GM11168 (cell line): ENCODE results near the gene SAFB.
"Not testable (repeated sequence)": the region's sequence is repeated elsewhere in the genome, so short reads cannot be mapped to it uniquely, and the experiment has no call there.

Experiments
- in situ Hi-C: fragments of 300-500 bp; cut with MboI; formaldehyde crosslinking; loops from one replicate; pipeline ENCODE4 v1.12.0; 2022; ENCODE audit warnings: low sequenced_read_pairs; ENCODE audit not compliant: unreplicated experiment

Gene SAFB

DNA sequence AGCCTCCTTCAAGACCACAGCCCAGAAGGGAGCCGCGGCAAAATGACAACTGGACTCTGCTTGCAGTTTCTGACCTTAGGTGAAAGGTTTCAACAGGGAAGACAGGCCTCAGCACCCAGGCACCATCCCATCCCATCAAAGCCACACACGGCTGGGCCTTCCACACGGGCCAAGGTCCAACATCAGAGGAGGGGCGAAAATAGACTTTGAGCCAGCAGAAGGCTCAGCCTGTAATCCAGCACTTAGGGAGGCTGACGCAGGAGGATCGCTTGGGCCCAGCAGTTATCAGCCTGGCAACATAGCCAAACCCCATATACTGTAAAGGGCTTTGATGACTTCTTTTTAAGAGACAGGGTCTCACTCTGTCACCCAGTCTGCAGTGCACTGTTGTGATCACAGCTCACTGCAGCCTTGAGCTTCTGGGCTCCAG is 28.3 kb upstream of the SAFB start:
- in situ Hi-C loops, result no loop called here

DNA sequence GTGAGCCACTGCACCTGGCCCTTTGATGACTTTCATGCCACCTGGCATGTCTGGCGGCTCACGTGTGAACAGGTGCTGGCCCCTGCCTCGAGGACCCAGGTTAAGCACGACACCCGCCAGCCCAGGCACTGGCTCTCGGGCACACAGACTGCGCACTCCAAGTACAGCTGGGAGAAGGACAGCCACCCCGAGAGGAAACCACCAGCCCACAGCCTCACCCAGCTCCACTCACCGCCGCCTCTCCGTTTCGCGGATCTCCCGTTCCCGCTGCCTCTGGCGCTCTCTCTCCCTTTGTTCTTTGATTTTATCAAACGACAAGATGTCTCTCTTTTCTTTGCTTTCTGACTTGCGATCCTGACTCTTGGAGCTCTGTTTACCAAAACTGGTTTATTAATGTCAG is 27.8 kb upstream of the SAFB start:
- in situ Hi-C loops, result no loop called here

DNA sequence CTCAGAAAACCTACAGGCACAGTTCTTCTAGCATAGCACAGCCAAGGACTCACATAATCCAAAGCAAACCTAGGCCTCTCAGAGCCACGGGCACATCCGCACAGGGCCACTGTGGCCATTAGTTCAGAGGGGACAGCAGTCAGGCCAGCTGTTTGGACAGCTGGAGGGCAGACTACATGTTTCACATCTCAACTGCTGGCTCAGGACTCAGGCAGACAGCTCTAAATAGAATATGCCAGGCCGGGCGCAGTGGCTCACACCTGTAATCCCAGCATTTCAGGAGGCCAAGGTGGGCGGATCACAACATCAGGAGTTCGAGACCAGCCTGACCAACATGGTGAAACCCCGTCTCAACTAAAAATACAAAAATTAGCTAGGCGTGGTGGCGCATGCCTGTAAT is 27.1 kb upstream of the SAFB start:
- in situ Hi-C loops, result no loop called here

DNA sequence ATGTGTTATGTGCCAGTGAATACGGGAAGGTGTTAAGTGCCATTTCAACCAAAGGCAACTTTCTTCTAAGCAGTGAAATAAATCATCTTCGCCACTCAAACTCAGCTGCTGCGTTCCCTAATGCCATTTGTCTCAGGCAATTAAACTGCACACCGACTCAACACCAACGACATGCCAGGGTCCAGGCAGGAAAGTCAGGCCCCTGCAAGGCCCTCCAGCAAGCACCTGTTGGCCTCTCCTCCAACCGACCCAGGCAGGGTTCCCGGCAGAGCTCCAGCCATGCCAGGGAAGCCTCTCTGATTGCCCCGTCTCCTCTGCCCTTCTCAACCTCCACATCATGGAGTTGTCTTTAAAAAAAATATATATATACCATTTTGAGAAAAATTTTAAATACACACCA is 22.1 kb upstream of the SAFB start:
- in situ Hi-C loops, result no loop called here

DNA sequence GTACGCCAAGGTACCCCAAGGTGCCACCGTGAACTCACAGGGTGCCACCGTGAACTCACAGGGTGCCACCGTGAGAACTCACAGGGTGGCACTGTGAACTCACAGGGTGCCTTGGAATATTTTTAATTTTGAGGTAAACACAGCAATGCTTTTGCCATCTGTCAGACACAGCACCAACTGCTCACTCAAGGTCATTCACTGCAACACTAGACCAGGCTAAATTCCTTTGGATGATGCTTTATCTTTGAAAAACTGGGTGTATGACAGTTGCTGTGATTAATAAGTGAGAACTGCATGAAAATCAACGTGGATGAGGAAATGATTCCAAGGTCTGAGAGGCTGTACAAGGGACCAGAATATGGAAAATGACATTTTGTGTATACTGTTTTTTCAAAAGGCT is 19.3 kb upstream of the SAFB start:
- in situ Hi-C loops, result no loop called here

DNA sequence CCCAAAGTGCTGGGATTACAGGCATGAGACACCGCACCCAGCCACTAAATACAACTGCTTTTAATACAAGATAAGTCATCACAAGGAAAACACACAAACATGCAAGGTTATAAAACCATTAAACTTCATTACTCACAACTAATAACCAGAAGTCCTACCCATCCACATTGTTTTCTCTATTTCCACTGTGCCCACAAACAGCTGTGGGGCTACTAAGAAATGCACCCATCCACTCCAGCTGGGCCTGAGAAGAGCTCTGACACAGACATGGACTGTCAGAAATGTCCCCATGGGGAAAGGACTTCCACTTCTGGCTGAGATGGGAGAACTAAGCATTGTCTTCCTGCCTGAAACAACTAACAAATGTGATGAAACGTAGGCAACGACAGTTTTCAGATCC is 17.5 kb upstream of the SAFB start:
- in situ Hi-C loops, result no loop called here

DNA sequence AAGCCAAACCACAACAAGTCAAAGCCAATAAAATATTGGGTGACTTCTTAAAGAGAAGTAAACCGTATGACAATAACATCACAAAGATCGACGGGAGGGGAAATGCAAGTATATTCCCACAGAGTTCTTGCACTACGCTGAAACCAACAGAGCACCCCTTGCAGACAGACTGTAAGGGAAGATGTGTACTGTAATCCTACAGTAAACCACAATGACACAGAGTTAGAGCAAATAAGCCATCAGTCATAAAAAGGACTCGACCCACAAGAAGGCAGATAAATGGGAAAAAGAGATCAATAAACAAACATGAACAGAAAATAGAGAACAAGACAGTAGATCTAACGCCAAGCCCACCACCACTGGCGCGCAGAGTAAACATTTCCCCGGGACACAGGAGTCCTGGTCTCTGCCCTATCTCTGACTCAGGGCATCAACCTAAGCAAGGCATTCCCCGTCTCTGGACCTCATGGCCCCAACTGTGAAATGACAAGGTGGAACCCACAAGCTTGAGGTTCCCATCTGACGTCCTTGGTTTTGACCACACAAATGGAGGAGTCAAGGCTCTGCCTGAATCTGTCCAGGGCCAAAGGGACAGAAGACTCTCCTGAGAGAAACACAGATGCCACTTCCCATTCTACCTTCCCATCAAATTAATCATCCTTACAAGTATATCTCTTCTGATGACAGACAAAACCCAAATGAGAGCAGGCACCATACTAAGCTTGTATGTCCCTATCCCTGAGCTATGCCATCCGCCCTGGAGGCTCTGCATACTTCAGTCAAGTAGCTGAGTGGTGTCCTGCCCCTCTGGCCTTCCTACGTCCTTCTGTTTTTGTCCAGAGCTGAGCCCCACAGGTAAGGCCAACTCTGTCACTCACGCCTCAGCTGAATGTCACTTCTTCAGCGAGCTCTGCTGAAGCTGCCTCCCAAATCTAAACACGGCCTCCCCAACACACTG is 15.3 kb upstream of the SAFB start:
- in situ Hi-C loops, result no loop called here

DNA sequence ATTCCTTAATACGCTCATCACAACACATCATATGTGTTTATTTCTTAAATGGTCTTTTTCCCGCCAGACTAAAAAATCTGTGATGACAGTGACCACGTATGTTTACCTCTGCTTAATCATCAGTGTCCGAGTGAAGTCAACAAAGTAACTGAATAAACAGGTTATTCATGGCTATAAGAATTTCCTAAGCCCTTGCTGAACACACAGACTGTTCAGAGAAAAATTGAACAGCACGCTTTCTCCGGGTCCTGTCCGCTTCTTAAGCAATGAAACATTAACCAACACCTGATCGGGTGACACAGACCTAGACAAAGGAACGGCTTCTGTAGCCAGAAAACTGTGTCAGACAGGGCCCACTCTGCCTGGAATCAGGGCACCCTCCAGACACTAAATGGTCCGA is 14.6 kb upstream of the SAFB start:
- in situ Hi-C loops, result no loop called here

DNA sequence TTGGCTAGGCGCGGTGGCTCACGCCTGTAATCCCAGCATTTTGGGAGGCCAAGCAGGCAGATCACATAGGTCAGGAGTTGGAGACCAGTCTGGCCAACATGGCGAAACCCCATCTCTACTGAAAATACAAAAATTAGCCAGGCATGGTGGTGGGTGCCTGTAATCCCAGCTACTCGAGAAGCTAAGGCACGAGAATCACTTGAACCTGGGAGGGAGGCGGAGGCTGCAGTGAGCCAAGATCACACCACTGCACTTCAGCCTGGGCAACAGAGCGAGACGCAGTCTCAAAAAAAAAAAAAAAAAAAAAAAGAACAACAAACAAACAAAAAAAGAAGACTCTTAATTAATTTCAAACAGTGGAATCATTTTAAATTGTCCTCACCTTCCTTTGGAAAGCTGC is 14.1 kb upstream of the SAFB start:
- in situ Hi-C loops, result not testable (repeated sequence)

DNA sequence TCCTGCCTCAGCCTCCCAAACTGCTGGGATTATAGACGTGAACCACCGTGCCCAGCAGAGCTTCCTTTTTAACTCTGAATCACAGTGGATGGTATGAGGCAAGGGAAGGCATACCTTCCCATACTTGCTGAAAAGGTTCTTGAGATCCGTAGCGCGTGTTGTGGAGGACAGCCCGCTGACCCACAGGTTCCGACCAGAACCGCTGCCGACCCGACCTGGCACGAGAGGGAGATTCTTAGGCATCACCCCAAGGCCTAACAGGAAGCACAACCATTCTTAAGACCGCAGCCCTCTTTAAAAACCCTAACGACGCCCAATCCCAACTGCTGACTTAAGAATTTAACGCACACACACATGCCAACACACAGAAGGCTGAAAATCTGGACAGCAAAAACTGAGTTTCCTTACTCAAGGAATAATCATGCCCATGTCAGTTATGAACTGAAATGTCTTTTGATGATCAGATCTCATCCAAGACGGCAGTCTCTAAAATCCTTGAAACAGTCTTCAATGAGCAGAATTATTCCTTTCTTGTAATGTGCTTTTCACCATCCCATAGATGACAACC is 12.9 kb upstream of the SAFB start:
- in situ Hi-C loops, result no loop called here

DNA sequence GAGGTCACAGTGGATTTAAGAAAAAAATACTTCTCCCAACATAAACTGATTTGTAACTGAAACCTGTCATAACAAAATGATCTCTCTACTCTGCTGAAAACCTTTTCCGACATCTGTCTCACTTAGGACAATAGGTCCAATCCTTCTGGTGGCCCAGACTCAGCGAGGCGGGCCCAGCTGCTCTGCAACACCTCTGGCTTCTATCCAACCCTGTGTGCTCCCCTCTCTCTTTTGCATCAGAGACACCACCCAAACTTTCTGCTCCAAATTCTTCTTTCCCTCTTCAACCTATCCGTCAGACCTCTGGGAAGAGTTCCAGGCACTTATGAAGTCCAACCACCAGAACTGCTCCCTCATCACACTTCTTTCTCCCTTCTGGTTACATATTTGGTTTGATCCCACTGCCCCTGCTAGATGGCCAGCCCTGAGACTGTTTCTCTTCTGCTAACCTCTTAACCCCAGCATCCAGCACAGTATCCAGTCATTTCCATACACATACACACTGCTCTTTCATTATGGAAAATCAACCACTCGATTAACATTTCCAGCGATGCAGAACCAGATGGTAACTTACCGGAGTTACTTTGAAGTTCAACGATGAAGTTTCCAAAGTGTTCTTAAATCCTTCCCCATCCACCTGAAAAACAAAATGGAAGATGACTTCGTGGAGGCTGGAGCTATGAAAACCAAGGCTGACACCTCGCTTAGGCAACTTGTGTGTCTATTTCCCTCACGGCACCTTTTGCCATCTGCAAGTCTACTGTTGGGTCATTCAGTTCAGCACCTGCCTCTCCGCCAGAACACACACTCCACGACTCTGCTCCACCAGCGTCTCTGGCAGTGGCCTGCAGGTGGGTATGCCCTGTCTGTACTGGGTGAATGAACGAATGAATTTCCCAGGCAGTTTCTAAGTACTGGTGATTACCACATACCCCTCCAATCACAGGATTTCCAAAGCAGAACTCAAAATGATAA is 9.7 kb upstream of the SAFB start:
- in situ Hi-C loops, result no loop called here

DNA sequence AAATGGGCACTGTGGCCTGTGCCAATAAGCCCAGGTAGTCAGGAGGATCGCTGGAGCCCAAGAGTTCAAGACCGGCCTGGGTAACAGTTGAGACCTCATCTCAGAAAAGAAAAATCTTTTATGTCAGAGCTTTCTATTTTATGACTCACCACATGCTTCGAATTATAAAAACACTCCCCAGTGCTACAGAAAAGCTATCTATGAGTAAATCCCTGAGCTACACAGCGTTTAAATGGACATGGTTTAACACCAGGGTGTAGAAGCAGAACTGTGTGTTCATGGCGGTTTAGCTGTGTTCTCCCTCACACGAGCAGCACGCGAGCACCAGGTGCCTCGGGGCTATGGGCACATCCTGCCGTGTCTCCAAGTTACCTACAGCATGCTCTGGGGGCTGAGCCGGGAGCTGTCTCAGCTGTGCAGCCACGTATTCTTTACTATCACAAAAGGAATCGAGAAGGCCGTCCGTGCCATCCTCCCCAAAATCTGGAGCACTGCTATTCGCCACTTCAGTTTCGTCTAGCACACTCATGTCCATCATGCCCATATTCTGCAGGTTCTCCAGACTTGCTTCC is 7.0 kb upstream of the SAFB start:
- in situ Hi-C loops, result no loop called here

DNA sequence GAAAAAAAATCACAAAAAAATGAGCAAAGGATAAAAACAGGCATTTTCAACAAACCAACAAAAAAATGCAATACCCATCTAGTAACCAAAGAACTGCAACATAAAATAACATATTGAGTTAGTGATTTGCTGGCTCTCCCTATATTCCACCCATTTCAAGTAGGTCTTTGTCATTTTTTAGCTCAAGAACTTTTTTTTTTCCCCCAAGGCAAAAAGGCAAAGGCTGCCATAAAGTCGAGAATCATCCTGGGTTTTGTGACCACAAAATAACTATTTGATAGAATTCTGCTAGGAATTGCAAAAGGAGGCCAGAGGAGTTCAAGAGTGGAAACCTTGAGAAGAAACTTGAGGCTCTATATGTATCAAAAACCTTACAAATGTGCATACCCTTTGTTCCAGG is 5.8 kb upstream of the SAFB start:
- in situ Hi-C loops, result no loop called here

DNA sequence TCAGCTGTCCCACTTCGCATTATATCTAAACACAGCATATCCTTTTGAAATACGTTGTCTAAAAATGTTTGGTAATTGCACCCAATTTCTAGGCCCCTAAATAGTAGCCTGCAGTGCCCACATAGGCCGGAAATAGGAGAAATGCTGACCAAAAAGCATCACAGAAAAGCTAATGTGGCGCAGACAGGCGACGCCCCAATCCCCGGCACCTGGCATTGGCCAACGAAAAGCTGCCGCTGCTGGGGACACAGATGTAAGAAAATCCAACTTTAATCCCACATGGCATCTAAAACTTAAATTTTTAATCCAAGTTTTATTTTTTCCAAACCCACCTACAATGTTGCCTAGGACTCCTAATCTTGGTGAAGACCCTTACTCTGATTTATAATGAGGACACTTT is 4.3 kb upstream of the SAFB start:
- in situ Hi-C loops, result no loop called here

DNA sequence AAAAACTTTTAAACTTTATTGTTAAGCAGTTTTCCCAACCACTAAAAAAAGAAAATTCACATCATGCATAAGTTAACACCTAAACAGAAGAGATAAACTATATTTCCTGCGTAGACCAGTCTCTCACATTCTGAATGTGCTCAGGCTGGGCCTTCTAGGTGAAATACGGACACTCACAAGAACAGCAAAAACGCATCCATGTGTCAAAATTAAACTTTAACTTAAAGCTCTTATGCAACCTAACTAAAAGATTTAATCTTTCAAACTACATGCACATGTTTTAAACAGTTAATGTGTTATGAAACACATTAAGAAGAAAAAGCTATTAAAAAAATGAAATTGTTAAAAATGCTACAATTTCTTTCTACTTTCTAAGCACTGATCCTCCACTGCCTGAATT is 2.9 kb upstream of the SAFB start:
- in situ Hi-C loops, result no loop called here

DNA sequence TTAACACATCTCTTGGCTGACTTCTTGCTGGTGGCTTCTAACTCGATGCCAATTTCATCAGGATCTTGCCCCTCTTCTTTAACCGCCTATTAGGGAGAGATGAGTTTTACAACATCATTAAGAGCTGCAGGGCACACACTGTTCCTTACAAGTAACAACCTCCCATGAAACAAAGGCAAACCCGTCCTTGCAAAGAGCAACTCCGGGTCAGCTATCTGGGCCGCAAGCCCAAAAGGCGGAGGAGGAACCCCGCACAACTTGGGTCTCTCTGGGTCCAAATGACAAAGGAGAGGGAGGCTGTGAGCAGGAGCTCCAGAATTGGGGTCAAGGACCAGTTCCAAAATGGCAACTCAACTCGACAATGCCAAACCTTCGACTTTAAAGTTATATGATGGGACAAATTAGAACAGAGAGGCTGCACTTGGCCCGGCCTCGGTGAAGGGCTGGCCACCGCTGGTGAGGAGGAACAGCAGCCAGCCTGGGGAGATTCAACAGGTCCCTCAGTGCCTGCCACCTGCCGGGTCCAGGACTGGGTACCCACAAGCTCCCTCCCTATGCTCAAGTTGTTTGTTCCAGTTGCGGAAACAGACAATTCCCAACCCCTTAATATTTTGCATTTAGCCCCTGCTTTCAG is 1.5 kb upstream of the SAFB start:
- in situ Hi-C loops, result no loop called here

DNA sequence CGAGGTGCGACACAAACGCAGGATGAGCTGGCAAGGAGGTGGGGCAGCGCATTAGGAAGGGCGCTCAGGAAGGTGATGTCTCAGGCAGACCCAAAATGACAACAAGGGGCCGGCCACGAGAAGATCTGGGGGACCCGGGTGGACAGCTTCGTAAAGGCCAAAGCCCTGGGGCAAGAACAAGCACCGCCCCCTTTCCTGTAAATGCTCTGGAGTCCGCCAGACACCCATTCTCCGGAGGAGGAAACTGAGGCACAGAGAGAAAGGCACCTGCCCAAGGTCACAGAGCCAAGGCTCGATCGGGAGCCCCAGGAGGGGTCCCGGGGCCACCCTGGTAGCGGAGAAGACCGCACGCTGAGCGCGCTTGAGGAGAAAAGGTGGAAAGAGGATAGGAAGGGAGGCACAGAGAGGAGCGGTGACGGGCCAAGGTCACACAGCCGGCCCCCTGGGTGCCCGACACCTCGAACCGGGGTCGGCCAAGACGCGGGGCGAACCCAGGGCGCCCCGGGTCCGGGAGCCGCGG is 878 bp upstream of the SAFB start:
- in situ Hi-C loops, result no loop called here

DNA sequence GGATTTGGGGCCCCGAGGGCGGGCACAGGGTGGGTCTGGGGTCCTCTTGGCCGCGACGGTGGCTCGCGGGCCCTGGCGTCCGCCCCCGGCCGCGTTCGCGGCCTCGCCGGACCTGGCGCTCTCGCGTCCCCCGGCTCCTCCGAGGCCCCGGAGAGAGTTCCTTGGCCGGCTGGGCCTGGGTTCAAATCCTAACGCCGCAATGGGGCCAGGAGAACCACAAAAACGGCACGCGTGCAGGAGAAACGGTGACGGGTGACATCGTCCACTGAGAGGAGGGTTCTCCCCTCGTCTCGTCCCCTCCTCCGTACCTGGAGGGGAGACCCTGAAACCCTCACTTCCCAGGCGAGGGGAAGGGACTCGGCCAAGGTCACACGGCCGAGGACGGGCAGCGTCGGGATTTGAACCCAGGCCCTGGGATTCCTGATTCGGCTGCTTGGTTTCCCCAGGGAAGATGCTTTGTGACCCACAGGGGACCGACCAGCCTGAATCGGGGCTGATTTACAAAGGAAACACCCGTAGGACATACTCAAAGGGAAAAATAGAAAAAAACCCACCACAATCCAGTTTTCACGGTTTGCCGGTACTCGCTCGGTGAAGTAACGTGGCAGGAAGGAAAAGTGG is 624 bp downstream of the SAFB start:
- in situ Hi-C loops, result no loop called here

DNA sequence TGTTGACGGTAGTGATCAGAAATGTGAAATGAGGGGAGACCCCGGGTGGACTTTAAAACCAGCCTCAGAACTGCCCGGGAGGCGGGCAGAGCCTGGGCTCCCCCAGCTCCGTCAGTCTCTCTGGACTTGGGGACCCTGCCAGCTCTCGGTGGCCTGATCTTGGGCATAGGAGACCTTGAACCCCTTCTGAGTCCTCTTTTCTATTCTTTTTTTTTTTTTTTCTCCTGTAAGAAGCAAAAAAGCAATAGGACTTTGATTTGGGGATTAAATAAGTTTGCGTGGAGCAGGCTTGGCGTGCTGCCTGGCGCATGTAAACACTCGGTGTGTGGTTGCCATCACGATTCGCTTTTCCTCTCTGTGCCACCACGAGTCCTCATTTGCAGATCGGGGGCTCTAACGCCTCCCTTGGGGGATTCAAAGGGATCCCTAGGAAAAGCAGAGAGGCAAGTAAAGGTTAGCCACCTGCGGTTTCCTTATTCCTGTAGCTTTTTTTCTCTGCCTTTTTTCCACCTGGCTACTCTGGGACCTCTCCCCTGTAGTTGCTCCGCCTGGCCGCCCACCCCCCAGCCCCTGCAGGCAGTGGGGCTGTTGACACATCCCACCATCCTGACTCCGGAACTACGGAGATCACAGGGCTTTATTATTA is 1.3 kb downstream of the SAFB start:
- in situ Hi-C loops, result no loop called here
